Caco-2 (cell line): ENCODE measurements around the gene SLC10A3. TPM values are rescaled to one million over a fixed set of nuclear protein-coding genes. Genes with fewer than 3 reads are reported as not detected.

Experiments used
- BruUV-seq: library from RNA; stranded (reverse); fragments of 400-500 nt; replicated peaks from 2 replicates; lab custom pipeline; 2021; lab: Mats Ljungman, UMichigan
- CTCF ChIA-PET: fragments of 300-600 bp; sonication (Branson Sonifier 250); formaldehyde crosslinking; loops from one replicate; lab custom pipeline; 2022; ENCODE audit warnings: antibody characterized with exemption; lab: Charles Lee
- POLR2A ChIA-PET: fragments of 300-600 bp; sonication (Branson Sonifier 250); formaldehyde crosslinking; loops from one replicate; lab custom pipeline; 2022; ENCODE audit warnings: antibody characterized with exemption; lab: Charles Lee
- DNase-seq, 2 experiments: peaks; one replicate each; pipeline versions ENCODE4 v3.0.0 to v3.0.0-alpha.2; 2020 to 2022
- H3K27me3 ChIP-seq: replicated peaks from 2 replicates; pipeline ENCODE4 v1.6.0; 2011; ENCODE audit warnings: low read length; ENCODE audit not compliant: control insufficient read depth, insufficient read depth
- H3K36me3 ChIP-seq: 2 replicates; pipeline ENCODE4 v1.5.1; 2011; ENCODE audit warnings: low read length; ENCODE audit not compliant: control insufficient read depth, insufficient read depth
- H3K4me1 ChIP-seq: fragments of 250-450 bp; sonication (Bioruptor Pico); 2 replicates; pipeline ENCODE4 v1.5.1; 2020; ENCODE audit warnings: mild to moderate bottlenecking
- H3K4me3 ChIP-seq: 2 replicates; pipeline ENCODE4 v1.5.1; 2011; ENCODE audit warnings: low read depth, mild to moderate bottlenecking, control low read depth, low read length
- H3K9me3 ChIP-seq: fragments of 250-450 bp; sonication (Bioruptor Pico); 2 replicates; pipeline ENCODE4 v1.5.1; 2020; ENCODE audit warnings: mild to moderate bottlenecking, moderate library complexity
- H3K27ac Mint-ChIP-seq: one replicate; pipeline ENCODE4 v1.8.0; 2022; ENCODE audit warnings: mixed read lengths; ENCODE audit not compliant: unreplicated experiment
- H3K27me3 Mint-ChIP-seq: one replicate; pipeline ENCODE4 v1.8.0; 2022; ENCODE audit warnings: mixed read lengths; ENCODE audit not compliant: insufficient read depth, unreplicated experiment
- H3K36me3 Mint-ChIP-seq: one replicate; pipeline ENCODE4 v1.8.0; 2022; ENCODE audit warnings: mild to moderate bottlenecking, mixed read lengths; ENCODE audit not compliant: insufficient read depth, unreplicated experiment
- H3K4me1 Mint-ChIP-seq: one replicate; pipeline ENCODE4 v1.8.0; 2022; ENCODE audit warnings: low read depth, mixed read lengths; ENCODE audit not compliant: unreplicated experiment
- H3K4me3 Mint-ChIP-seq: one replicate; pipeline ENCODE4 v1.8.0; 2022; ENCODE audit warnings: mild to moderate bottlenecking, moderate library complexity, mixed read lengths; ENCODE audit not compliant: unreplicated experiment
- H3K9me3 Mint-ChIP-seq: one replicate; pipeline ENCODE4 v1.8.0; 2022; ENCODE audit warnings: mixed read lengths; ENCODE audit not compliant: unreplicated experiment
- intact Hi-C: fragments of 100-400 bp; cut with micrococcal nuclease; formaldehyde crosslinking; loops from one replicate; pipeline ENCODE4 v1.10.0; 2022; ENCODE audit not compliant: unreplicated experiment
- total RNA-seq: library from RNA; stranded (reverse); gene quantifications from 2 replicates; pipeline ENCODE4 v1.2.3, GENCODE V29; 2022
- TF ChIP-seq, protein P1 (sequence below), 2 experiments: fragments of 200-600 bp in 1 of 2; IDR thresholded peaks; 1 replicate in 1 of 2; 2 replicates in 1 of 2; pipeline versions ENCODE4 v1.5.1 to v1.8.0; 2011 to 2022; ENCODE audit warnings: antibody characterized with exemption in 1 of 2, control low read depth in 1 of 2, inconsistent platforms in 1 of 2, low read depth in 1 of 2, low read length in 1 of 2, mild to moderate bottlenecking in 1 of 2, moderate library complexity in 1 of 2; ENCODE audit not compliant: insufficient read depth in 1 of 2, severe bottlenecking in 1 of 2, unreplicated experiment in 1 of 2

Gene SLC10A3
- total RNA-seq, 1 experiment from 2014 or later, result 22.5 TPM

DNA sequence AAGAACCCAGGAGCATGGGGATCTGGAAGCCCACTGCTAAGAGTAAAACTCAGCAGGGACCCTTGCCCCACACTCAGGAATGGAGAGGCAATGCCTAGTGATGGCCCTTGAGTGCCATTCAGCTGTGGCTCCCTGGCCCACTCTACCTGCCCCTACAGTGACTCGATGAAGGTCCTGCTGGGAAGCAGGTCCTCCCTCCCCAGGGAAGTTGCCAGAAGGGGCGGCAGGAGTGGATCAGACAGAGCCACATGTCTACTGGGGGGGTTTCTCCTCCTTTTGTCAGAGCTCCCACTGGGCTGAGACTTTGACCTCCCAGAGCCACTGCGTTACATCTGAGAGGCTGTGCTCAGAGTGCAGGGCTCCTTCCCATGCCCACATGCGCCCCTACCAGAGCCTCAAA, 1.2 kb downstream of the SLC10A3 start:
- intact Hi-C loops, result no loop called here
- H3K27me3 Mint-ChIP-seq, result no peaks in the 10 kb centered on the region
- no peaks in the 10 kb centered on the region for H3K9me3 Mint-ChIP-seq
- peaks cover 4% of the 10 kb centered on the region; the same call in 1 of the 2 replicates for H3K4me1 ChIP-seq
- CTCF ChIA-PET, result interaction anchor here (1.7 kb wide), 1 partner anchor 116 kb away, joined by 7 read pairs; no protein-coding TSS in a partner anchor
- H3K27ac Mint-ChIP-seq, result peak overlapping the region; percentile 92
- POLR2A ChIA-PET, result interaction anchor here (1.7 to 1.9 kb wide), 3 partner anchors 11 to 38 kb away, joined by 8 to 16 read pairs (median 8); partner anchors contain the start of genes FAM3A and LAGE3
- peaks cover 5% of the 10 kb centered on the region for H3K36me3 Mint-ChIP-seq
- H3K36me3 ChIP-seq, result 0 out of 2 replicates have a peak, but pooled peaks cover 1% of the 10 kb centered on the region
- H3K27me3 ChIP-seq, result no peaks in the 10 kb centered on the region
- peaks cover 6% of the 10 kb centered on the region for H3K4me1 Mint-ChIP-seq
- TF ChIP-seq, protein P1, sequence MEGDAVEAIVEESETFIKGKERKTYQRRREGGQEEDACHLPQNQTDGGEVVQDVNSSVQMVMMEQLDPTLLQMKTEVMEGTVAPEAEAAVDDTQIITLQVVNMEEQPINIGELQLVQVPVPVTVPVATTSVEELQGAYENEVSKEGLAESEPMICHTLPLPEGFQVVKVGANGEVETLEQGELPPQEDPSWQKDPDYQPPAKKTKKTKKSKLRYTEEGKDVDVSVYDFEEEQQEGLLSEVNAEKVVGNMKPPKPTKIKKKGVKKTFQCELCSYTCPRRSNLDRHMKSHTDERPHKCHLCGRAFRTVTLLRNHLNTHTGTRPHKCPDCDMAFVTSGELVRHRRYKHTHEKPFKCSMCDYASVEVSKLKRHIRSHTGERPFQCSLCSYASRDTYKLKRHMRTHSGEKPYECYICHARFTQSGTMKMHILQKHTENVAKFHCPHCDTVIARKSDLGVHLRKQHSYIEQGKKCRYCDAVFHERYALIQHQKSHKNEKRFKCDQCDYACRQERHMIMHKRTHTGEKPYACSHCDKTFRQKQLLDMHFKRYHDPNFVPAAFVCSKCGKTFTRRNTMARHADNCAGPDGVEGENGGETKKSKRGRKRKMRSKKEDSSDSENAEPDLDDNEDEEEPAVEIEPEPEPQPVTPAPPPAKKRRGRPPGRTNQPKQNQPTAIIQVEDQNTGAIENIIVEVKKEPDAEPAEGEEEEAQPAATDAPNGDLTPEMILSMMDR (IDR thresholded peaks at IDR 0.05; ENCODE audit: insufficient read depth in 1 of 2, low read depth in 1 of 2, low read length in 1 of 2, severe bottlenecking in 1 of 2, unreplicated experiment in 1 of 2), result no peak
- H3K9me3 ChIP-seq, result no peaks in the 10 kb centered on the region
- H3K4me3 Mint-ChIP-seq, result peak overlapping the region; percentile 73
- no TSS peak for BruUV-seq
- peak overlapping the region; percentile 4; the same call in 1 of the 2 replicates for H3K4me3 ChIP-seq
- no peak for DNase-seq

DNA sequence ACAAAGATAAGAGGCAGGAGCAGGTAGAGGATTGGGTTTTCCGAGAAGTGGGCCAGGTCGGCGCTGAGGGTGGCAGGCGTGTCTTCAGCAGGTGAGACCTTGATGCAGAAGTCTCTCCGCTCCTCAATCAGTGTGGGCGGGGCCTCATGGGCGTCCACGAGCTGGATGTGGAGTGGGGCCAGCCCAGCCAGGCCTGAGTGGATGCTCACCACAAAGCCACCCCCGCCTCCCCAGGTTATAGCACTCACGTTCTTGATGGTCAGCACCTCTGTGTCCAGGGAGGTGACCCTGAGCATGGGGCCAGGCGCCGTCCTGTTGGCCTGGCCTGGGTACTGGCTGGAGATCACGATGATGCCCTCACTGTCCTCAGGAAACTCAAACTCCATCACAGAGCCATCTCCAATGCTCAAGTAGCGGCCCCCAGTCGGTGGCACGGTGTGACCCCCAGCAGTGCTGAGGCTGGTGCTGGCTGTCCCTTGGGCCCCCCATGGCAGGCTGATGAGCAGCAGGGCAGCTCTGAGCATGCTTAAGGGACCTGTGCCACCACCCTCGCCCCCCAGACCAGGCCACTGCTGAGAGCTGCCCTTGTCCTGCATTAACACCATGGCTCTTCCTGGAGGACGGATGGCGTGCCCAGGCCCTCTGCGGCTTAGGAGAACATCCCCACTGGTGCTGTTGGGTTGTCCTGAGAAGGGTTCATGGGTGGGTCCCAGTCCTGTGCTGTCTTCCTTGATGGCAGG, 1.9 kb downstream of the SLC10A3 start:
- H3K27me3 Mint-ChIP-seq, result no peaks in the 10 kb centered on the region
- CTCF ChIA-PET, result no interaction called here
- H3K27ac Mint-ChIP-seq, result no peak overlapping the region
- peaks cover 4% of the 10 kb centered on the region; the same call in 1 of the 2 replicates for H3K4me1 ChIP-seq
- no peaks in the 10 kb centered on the region for H3K9me3 ChIP-seq
- peaks cover 6% of the 10 kb centered on the region for H3K4me1 Mint-ChIP-seq
- no peak overlapping the region for H3K4me3 ChIP-seq
- H3K9me3 Mint-ChIP-seq, result no peaks in the 10 kb centered on the region
- H3K36me3 ChIP-seq, result 0 out of 2 replicates have a peak, but pooled peaks cover 1% of the 10 kb centered on the region
- peaks cover 10% of the 10 kb centered on the region for H3K36me3 Mint-ChIP-seq
- H3K27me3 ChIP-seq, result no peaks in the 10 kb centered on the region
- POLR2A ChIA-PET, result no interaction called here
- DNase-seq, result no peak
- no TSS peak for BruUV-seq
- TF ChIP-seq, protein P1 (IDR thresholded peaks at IDR 0.05; ENCODE audit: insufficient read depth in 1 of 2, low read depth in 1 of 2, low read length in 1 of 2, severe bottlenecking in 1 of 2, unreplicated experiment in 1 of 2), result no peak
- intact Hi-C loops, result no loop called here
- H3K4me3 Mint-ChIP-seq, result peak overlapping the region; percentile 16

DNA sequence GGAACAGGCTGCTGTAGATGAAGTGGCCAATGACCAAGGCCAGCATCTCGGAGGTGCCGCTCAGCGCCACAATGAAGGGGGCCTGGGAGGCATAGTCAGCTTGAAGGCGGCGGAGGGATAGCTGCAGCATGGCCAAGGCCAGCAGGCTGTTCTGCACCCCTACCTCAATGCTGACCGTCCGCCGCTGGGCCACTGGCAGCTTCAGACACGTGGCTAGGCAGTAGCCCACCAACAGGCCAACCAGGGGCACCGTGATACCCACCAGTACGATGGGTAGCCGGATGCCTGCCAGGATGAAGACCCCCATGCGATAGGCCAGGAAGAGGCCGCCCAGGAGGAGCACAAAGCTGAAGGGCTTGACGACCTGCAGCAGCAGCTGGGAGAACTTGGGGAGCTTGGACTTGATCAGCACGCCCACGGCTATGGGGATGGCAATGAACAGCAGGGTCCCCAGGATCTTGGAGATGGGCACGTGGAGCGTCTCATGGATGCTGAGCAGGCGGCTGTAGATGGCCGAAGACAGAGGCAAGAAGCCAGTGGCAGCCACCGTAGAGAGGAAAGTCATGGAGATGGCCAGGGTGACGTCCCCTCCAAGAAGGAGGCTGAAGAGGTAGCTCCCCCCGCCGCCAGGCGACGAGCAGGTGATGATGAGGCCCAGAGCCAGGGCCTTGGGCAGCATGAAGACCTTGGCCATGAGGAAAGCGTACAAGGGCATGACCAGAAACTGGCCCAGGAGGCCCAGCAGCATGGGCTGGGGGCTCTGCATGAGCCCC, 2.7 kb downstream of the SLC10A3 start:
- peaks cover 4% of the 10 kb centered on the region; the same call in 1 of the 2 replicates for H3K4me1 ChIP-seq
- intact Hi-C loops, result no loop called here
- DNase-seq, result no peak
- no peaks in the 10 kb centered on the region for H3K9me3 ChIP-seq
- ChIA-PET CTCF (no interaction called here), POLR2A (interaction anchor here (1.1 to 1.2 kb wide), 3 partner anchors 9 to 54 kb away, joined by 3 to 4 read pairs (median 3); partner anchors contain the start of gene LAGE3)
- peaks cover 6% of the 10 kb centered on the region for H3K4me1 Mint-ChIP-seq
- H3K36me3 ChIP-seq, result 0 out of 2 replicates have a peak, but pooled peaks cover 1% of the 10 kb centered on the region
- H3K27me3 ChIP-seq, result no peaks in the 10 kb centered on the region
- H3K4me3 ChIP-seq, result no peak overlapping the region
- peak overlapping the region; percentile 84 for H3K27ac Mint-ChIP-seq
- H3K27me3 Mint-ChIP-seq, result no peaks in the 10 kb centered on the region
- H3K4me3 Mint-ChIP-seq, result no peak overlapping the region
- no TSS peak for BruUV-seq
- TF ChIP-seq, protein P1 (IDR thresholded peaks at IDR 0.05; ENCODE audit: insufficient read depth in 1 of 2, low read depth in 1 of 2, low read length in 1 of 2, severe bottlenecking in 1 of 2, unreplicated experiment in 1 of 2), result no peak
- peaks cover 15% of the 10 kb centered on the region for H3K36me3 Mint-ChIP-seq
- no peaks in the 10 kb centered on the region for H3K9me3 Mint-ChIP-seq
